Caki2 (cell line): Measurements from ENCODE around the gene CHST3. TPM values are rescaled to one million over a fixed set of nuclear protein-coding genes. Genes with fewer than 3 reads are reported as not detected.
"Not testable (repeated sequence)": the region's sequence is repeated elsewhere in the genome, so short reads cannot be mapped to it uniquely, and the experiment has no call there.

ENCODE experiments used
- DNase-seq: peaks from one replicate; pipeline ENCODE4 v3.0.0-alpha.2; 2015; ENCODE audit warnings: low read depth
- in situ Hi-C: cut with HindIII; loops from 2 replicates; pipeline ENCODE4 v1.10.0; 2016; ENCODE audit warnings: low sequenced_read_pairs, low pct_unique_long_range_greater_than_20kb, mixed read lengths
- total RNA-seq: library from RNA; depleted of rRNA; stranded (reverse); fragments of >200 nt; shearing (Covaris generic); gene quantifications from 2 replicates; pipeline ENCODE4 v1.2.3, GENCODE V29; 2014; ENCODE audit warnings: low replicate concordance; rRNA removed

CHST3 gene, protein sequence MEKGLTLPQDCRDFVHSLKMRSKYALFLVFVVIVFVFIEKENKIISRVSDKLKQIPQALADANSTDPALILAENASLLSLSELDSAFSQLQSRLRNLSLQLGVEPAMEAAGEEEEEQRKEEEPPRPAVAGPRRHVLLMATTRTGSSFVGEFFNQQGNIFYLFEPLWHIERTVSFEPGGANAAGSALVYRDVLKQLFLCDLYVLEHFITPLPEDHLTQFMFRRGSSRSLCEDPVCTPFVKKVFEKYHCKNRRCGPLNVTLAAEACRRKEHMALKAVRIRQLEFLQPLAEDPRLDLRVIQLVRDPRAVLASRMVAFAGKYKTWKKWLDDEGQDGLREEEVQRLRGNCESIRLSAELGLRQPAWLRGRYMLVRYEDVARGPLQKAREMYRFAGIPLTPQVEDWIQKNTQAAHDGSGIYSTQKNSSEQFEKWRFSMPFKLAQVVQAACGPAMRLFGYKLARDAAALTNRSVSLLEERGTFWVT
- 45.2 and 49.3 TPM in 2 replicates for total RNA-seq

DNA sequence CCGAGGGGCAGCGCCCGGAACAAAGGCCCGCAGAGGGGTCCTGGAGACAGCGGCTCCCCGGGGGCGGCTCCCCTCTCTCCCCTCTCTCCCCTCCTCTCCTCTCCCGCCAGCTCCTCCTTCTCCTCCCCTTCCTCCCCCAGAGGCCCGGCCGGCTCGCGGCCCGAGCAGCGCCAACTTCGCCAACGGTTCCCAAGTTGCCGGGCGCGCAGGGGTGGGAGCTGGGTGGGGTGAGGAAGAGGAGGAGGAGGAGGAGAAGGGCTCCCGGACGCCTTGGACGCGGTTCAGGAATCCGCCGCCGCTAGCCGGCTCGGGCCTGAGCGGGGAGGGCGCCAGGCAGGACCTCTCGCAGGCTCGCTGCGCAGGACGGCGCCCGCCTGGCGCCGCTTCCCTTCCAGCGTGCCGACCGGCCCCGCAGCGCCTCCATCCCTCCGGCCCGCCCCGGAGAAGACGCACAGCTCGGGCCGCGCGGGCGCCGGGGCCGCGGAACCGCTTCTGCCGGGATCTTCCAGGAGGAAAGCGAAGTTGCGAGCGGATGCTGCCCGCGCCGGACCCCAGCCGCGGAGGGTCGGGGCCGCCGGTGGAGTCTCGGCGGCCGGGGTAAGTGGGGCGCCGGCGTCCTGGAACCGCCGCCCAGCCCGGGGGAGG lies at the start of gene CHST3:
Gene CHST3, plus strand, starts transcription at position 298 of the 645 bp plus-strand sequence. CDS start 41,448 bp downstream, outside the sequence.
- in situ Hi-C loops: no loop called here
- DNase-seq: peak; percentile 60

DNA sequence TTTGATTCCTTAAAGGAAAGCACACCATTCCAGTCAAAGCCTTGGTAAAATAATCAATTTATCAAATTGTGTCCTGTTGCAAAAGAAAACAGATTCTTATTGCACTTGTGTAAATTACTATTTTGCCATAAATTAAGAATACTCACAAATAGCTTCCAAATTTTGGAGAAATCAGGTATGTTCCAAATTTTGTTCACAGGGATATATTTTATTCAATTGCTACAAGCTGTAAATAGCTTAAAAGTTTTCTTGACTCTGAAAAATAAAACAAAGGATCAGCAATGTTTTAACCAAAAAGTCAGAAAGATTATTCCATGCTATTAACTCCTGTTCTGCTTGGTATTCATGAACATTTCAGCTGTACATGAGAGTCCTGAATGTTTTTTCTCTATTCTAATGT lies 47.4 kb upstream of the CHST3 start:
- in situ Hi-C loops: no loop called here
- no peak for DNase-seq

DNA sequence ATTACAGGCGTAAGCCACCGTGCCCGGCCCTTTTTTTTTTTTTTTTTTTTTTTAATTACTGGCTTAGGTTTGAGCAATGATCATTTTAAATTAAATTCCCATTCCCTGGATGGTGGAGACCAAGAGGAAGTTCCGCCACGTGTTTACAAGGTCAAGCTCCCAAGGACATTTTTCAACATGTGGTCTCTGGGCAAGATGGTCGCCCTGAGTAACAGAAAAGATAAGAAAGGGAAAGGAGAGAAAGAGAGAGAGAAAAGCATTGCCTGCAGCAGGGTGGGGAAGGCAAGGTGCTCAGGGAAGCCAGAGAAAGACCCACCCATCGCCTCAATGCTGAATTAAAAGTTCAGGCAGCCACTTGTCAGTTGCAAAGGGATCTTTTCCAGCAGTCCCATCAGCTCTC lies 45.2 kb upstream of the CHST3 start:
- no peak for DNase-seq
- in situ Hi-C loops: no loop called here

GRCh38 chr10:71919956-71920539 lies 44.1 kb upstream of the CHST3 start:
- in situ Hi-C loops, DNase-seq: not testable (repeated sequence)

GRCh38 chr10:71920540-71921323 lies 43.5 kb upstream of the CHST3 start:
- DNase-seq: peak; percentile 58
- in situ Hi-C loops: no loop called here

- peak; percentile 47 for DNase-seq
- in situ Hi-C loops: no loop called here
Observed at GRCh38 chr10:71921324-71922027, 42.7 kb upstream of the CHST3 start.

GRCh38 chr10:71923138-71923692 lies 41.0 kb upstream of the CHST3 start:
- in situ Hi-C loops: no loop called here
- no peak for DNase-seq

GRCh38 chr10:71924771-71925170 lies 39.4 kb upstream of the CHST3 start:
- in situ Hi-C loops: no loop called here
- DNase-seq: no peak

DNA sequence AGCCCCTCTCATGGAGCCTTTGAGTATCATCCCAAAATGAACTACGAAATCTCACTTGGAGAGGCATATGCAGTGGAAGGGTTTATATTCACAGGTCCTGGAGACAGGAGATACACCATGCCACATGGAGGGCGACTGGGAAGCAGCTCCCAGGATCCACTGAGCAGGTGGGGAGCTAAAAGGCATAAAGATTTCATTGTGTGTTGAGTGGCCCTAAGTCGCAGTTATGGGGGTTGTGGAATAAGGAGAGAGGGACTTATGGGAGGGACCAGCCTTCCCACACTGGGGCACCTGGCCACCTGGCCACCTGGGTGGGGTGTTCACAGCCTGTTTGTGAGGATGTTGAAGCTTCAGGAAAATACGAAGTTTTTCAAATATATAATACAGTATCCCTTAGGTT lies 37.0 kb upstream of the CHST3 start:
- no peak for DNase-seq
- in situ Hi-C loops: no loop called here

GRCh38 chr10:71927776-71928592 lies 36.2 kb upstream of the CHST3 start:
- in situ Hi-C loops: no loop called here
- DNase-seq: peak; percentile 83

DNA sequence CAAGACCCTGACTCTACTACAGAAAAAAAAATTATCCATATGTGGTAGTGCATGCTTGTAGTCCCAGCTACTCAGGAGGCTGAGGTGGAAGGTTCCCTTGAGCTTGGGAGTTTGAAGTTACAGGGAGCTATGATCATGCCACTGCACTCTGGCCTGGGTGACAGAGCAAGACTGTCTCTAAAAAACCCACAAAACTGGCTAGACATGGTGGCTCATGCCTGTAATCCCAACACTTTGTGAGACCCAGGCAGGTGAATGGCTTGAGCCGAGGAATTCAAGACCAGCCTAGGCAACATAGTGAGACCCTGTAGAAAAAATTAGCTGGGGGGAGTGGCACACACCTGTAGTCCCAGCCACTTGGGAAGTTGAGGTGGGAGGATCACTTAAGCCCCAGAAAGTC lies 32.9 kb upstream of the CHST3 start:
- in situ Hi-C loops: no loop called here
- no peak for DNase-seq

- no peak for DNase-seq
- in situ Hi-C loops: no loop called here
Observed at GRCh38 chr10:71933651-71934050, 30.5 kb upstream of the CHST3 start.

DNA sequence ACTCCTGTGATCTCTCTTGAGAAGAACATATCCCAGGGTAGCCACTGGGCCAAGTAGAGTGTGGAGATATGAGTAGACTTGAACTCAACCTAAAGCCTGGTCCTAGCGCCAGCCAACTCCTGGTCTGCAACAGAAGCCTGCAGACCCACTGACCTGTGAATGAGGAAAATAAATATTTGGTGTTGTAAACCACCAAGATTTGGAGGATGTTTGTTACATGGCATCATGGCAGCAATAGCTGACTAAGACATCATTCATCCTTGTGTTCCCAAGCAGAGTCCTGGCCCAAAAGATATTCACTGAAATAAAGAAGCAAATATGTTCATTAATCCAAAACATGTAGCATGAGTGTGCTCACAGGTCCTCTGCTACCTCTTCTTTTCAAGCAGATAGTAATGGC lies 26.0 kb upstream of the CHST3 start:
- in situ Hi-C loops: no loop called here
- no peak for DNase-seq

DNA sequence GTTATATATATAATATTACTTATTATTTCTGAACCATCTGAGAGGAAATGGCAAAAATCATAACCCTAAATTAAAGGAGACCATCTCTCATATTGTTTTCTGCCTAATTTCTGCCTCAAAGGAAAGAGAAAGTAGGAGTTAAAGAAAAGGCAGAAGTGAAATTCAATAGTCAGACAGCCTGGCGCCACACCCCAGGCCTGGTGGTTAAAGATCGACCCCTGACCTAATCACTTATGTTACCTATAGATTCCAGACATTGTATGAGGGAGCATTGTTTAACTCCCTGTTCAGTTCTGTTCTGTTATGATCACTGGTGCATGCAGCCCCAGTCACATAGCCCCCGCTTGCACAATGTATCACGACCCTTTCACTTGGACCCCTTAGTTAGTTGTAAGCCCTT lies 24.9 kb upstream of the CHST3 start:
- DNase-seq: no peak
- in situ Hi-C loops: no loop called here

DNA sequence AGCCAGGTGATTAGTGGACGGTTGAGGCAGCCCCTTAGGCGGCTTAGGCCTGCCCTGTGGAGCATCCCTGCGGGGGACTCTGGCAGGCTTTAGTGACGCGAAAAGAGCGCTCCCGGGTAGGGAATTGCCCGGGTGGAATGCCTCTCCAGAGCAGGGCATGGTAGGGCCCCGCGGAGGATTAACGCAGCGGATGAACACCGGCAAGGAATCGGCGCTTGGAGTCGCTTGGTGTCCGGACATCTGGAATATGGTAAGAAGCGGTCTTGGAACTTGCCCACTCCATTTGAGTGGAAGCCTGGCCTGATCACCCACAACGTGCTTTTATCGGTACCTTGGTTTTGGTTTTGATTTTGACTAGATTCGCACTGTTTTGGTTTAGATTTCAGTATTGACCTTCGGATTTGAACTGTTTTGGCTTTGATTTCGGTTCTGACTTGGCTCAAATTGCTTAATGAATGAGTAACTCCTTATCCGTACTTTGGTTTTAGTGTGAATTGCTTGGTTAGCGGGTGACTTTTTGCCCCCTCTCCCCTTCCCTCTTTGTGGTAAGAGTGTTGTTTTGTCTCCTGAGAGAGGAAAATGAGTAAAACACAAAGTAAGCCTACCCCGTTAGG lies 24.2 kb upstream of the CHST3 start:
- in situ Hi-C loops: no loop called here
- DNase-seq: no peak

- no peak for DNase-seq
- in situ Hi-C loops: no loop called here
Observed at GRCh38 chr10:71940752-71941151, 23.4 kb upstream of the CHST3 start.
